Heart left ventricle (tissue), 13 donors: ENCODE data around the gene RPAP3.

Source experiments
- POLR2A ChIP-seq, 2 donors: fragments of 450-650 bp; IDR thresholded peaks; one replicate each; pipeline ENCODE4 v1.6.1; 2017; ENCODE audit warnings: antibody characterized with exemption in 2 of 2, mild to moderate bottlenecking in 2 of 2, moderate library complexity in 2 of 2
- TF ChIP-seq, protein P1 (sequence below), 12 donors: fragments of 200-600 bp; sonication (generic) in 4 of 12; IDR thresholded peaks; one replicate each; pipeline versions ENCODE4 v1.5.0 to v1.8.0; 2018 to 2022; ENCODE audit warnings: antibody characterized with exemption in 12 of 12, mild to moderate bottlenecking in 5 of 12
- donor health status: ischemic (EF 13 %, LVEDD 7.1; RV severe dilation, severe dysfunction).
- donor health status: DM: no; HTN: yes; CAD: no.
- donor health status: DM: no; HTN: no; CAD: no.
- donor health status: ischemic (EF 25% LVEDD 6.9; RV normal size, moderate dysfunction).
- donor health status: ischemic (EF 25% LVEDD 5.7; RV mildly dilated, moderate dysfunction).
- donor health status: ischemic (EF 35%, LVEDD 5.7; RV mildly dilated, moderate dysfunction).
- donor health status: nonischemic (EF 11% LVEDD 7.7; RV severe dilation, severe dysfunction).
- donor health status: DM: yes; HTN: yes; CAD: no.
- donor health status: PGD.
- donor health status: ischemic (EF 29% LVEDD 5.4; RV normal size, mild dysfunction).
- donor health status: nonischemic (EF 23%, LVEDD 6.1; RV moderate dilation, normal function).

GRCh38 chr12:47733142-47733541, 27.3 kb upstream of the RPAP3 start:
- TF ChIP-seq, protein P1, sequence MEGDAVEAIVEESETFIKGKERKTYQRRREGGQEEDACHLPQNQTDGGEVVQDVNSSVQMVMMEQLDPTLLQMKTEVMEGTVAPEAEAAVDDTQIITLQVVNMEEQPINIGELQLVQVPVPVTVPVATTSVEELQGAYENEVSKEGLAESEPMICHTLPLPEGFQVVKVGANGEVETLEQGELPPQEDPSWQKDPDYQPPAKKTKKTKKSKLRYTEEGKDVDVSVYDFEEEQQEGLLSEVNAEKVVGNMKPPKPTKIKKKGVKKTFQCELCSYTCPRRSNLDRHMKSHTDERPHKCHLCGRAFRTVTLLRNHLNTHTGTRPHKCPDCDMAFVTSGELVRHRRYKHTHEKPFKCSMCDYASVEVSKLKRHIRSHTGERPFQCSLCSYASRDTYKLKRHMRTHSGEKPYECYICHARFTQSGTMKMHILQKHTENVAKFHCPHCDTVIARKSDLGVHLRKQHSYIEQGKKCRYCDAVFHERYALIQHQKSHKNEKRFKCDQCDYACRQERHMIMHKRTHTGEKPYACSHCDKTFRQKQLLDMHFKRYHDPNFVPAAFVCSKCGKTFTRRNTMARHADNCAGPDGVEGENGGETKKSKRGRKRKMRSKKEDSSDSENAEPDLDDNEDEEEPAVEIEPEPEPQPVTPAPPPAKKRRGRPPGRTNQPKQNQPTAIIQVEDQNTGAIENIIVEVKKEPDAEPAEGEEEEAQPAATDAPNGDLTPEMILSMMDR (IDR thresholded peaks at IDR 0.05) = no peak
- TF ChIP-seq POLR2A (IDR thresholded peaks at IDR 0.05) = no peak
